Endodermal cell (in vitro differentiated cells): ENCODE data around the gene ERFE. TPM values are rescaled to one million over a fixed set of nuclear protein-coding genes. Genes with fewer than 3 reads are reported as not detected.

ENCODE experiments used
- DNase-seq: peaks from one replicate; pipeline ENCODE4 v3.0.0-alpha.2; 2017
- H3K27ac ChIP-seq: 2 replicates; pipeline ENCODE4 v1.5.1; 2013; ENCODE audit warnings: mild to moderate bottlenecking, low read depth, low read length, moderate library complexity
- H3K27me3 ChIP-seq: 2 replicates; pipeline ENCODE4 v1.6.1; 2013; ENCODE audit warnings: mild to moderate bottlenecking, low read length, moderate library complexity; ENCODE audit not compliant: insufficient read depth, control insufficient read depth, poor library complexity, severe bottlenecking
- H3K36me3 ChIP-seq: 2 replicates; pipeline ENCODE4 v1.7.0; 2013; ENCODE audit warnings: mild to moderate bottlenecking, low read length, moderate library complexity; ENCODE audit not compliant: control insufficient read depth, insufficient read depth
- H3K4me1 ChIP-seq: one replicate; pipeline ENCODE4 v1.7.0; 2013; ENCODE audit warnings: low read length; ENCODE audit not compliant: control insufficient read depth, insufficient read depth
- H3K4me3 ChIP-seq: 2 replicates; pipeline ENCODE4 v1.5.1; 2013; ENCODE audit warnings: mild to moderate bottlenecking, low read length, moderate library complexity
- H3K9ac ChIP-seq: 2 replicates; pipeline ENCODE4 v1.6.1; 2013; ENCODE audit warnings: mild to moderate bottlenecking, low read length, moderate library complexity; ENCODE audit not compliant: poor library complexity, severe bottlenecking; ENCODE audit errors: extremely low read depth
- H3K9me3 ChIP-seq: 2 replicates; pipeline ENCODE4 v1.6.1; 2013; ENCODE audit warnings: mild to moderate bottlenecking, low read length, moderate library complexity; ENCODE audit not compliant: control insufficient read depth
- H3K27ac Mint-ChIP-seq: 2 replicates; pipeline ENCODE4 v1.8.0; 2020; ENCODE audit warnings: mixed read lengths
- H3K27me3 Mint-ChIP-seq: 2 replicates; pipeline ENCODE4 v1.8.0; 2021; ENCODE audit warnings: mild to moderate bottlenecking, mixed read lengths; ENCODE audit not compliant: insufficient read depth
- H3K36me3 Mint-ChIP-seq: 2 replicates; pipeline ENCODE4 v1.8.0; 2020; ENCODE audit warnings: low read depth, mixed read lengths
- H3K4me1 Mint-ChIP-seq: 2 replicates; pipeline ENCODE4 v1.8.0; 2020; ENCODE audit warnings: mixed read lengths
- H3K4me3 Mint-ChIP-seq: 2 replicates; pipeline ENCODE4 v1.8.0; 2020; ENCODE audit warnings: mild to moderate bottlenecking, moderate library complexity, mixed read lengths
- H3K9me3 Mint-ChIP-seq: 2 replicates; pipeline ENCODE4 v1.8.0; 2020; ENCODE audit warnings: mild to moderate bottlenecking, mixed read lengths
- WGBS, 2 experiments: methylation state at CpG; one replicate each; pipeline versions ENCODE4 v1.1.5 to v1.1.7; 2013; ENCODE audit warnings: missing lambda C conversion rate in 2 of 2, mixed read lengths in 1 of 2; ENCODE audit not compliant: insufficient coverage in 1 of 2, insufficient read length in 1 of 2; 5-methylcytosine and 5-hydroxymethylcytosine counted together
- long read RNA-seq, 4 experiments: library from polyadenylated mRNA in 2 of 4; library from RNA in 1 of 4; library from capped mRNA in 1 of 4; stranded (forward) in 3 of 4; unstranded in 1 of 4; transcript quantifications; one replicate each; pipeline ENCODE4 v2.0.0, GENCODE V29; 2020 to 2021; ENCODE audit warnings: inconsistent platforms in 1 of 4
- polyA plus RNA-seq, 2 experiments: library from polyadenylated mRNA; stranded (reverse); fragments of 50-300 nt; gene quantifications; one replicate each; pipeline ENCODE4 v1.2.3, GENCODE V29; 2013
- total RNA-seq, 2 donors: library from RNA; stranded (reverse); fragmentation: NEBNext Ultra II Directional in 1 of 2; extraction: Animal tissue kit (Norgen Biotek cat#: 25700) in 1 of 2; gene quantifications; 2 replicates in 1 of 2; 3 replicates in 1 of 2; pipeline ENCODE4 v1.2.1, GENCODE V29; 2021
- TF ChIP-seq, protein P1 (sequence below): fragments of 200-600 bp; sonication (generic); conservative IDR thresholded peaks from 2 replicates; pipeline ENCODE4 v1.5.0; 2021; ENCODE audit warnings: antibody characterized with exemption, mild to moderate bottlenecking

Gene ERFE
- 1 to 10 TPM in 1 of 2 donors, under 1 TPM in 1; 0.48 to 1.6 TPM for total RNA-seq
- polyA plus RNA-seq (2013, experiment 1 of 2): 3.4 TPM
- polyA plus RNA-seq (2013, experiment 2 of 2): 2.0 TPM
- long read RNA-seq, experiment 1: 0 reads
- long read RNA-seq, experiment 2, partial matches to known transcripts: 0 of 1 reads
- long read RNA-seq, experiment 2, other reads (novel, unspliced or antisense): 0 of 1 reads
- long read RNA-seq, experiment 3: 0 reads
- long read RNA-seq, experiment 4: 0 reads

DNA sequence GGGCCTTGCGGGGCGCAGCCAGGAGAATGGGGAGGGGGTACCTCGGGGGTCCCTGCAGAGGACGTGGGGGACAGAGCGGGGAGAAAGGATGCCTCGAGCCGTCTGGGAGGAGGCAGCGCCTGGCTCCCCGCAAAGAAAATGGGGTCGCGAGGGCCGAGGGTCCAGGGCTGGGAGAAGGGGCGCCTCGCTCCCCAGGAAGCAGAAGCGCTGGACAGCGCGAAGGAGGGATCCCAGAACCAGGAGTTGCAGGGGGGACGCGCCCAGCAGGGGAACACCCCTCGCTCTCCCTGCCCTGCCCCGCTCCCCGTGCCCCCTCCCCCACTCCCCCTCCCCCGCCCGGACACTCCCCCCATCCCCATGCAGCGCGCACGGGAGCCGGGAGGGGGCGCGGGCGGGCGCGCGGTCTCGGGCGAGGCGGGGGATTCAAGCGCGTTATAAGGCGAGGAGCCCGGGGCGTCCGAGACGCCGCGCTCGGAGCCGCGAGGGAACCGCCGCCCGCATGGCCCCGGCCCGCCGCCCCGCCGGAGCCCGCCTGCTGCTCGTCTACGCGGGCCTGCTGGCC, at the start of gene ERFE:
TSS of gene ERFE (plus strand) at position 462 of the 562 bp plus-strand sequence. CDS start at position 500, 38 bp downstream.
- Mint-ChIP-seq H3K27ac (no peak within 1 kb of the TSS), H3K27me3 (peaks cover 56% of the 10 kb centered on the region), H3K9me3 (peaks cover 4% of the 10 kb centered on the region), H3K4me1 (peaks cover 2% of the 10 kb centered on the region), H3K4me3 (peak within 1 kb of the TSS; percentile 49), H3K36me3 (no peaks in the 10 kb centered on the region)
- Histone ChIP-seq H3K27me3 (peaks cover 46% of the 10 kb centered on the region), H3K36me3 (no peaks in the 10 kb centered on the region), H3K27ac (no peak within 1 kb of the TSS), H3K4me3 (peak within 1 kb of the TSS; percentile 58), H3K4me1 (no peaks in the 10 kb centered on the region), H3K9ac (no peak within 1 kb of the TSS), H3K9me3 (no peaks in the 10 kb centered on the region)
- 14 to 58% methylated on average over 4 to 54 of the region's 61 CpGs for WGBS, 2 experiments
- DNase-seq: peak; percentile 89
- TF ChIP-seq, protein P1, sequence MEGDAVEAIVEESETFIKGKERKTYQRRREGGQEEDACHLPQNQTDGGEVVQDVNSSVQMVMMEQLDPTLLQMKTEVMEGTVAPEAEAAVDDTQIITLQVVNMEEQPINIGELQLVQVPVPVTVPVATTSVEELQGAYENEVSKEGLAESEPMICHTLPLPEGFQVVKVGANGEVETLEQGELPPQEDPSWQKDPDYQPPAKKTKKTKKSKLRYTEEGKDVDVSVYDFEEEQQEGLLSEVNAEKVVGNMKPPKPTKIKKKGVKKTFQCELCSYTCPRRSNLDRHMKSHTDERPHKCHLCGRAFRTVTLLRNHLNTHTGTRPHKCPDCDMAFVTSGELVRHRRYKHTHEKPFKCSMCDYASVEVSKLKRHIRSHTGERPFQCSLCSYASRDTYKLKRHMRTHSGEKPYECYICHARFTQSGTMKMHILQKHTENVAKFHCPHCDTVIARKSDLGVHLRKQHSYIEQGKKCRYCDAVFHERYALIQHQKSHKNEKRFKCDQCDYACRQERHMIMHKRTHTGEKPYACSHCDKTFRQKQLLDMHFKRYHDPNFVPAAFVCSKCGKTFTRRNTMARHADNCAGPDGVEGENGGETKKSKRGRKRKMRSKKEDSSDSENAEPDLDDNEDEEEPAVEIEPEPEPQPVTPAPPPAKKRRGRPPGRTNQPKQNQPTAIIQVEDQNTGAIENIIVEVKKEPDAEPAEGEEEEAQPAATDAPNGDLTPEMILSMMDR: peak; percentile 75

DNA sequence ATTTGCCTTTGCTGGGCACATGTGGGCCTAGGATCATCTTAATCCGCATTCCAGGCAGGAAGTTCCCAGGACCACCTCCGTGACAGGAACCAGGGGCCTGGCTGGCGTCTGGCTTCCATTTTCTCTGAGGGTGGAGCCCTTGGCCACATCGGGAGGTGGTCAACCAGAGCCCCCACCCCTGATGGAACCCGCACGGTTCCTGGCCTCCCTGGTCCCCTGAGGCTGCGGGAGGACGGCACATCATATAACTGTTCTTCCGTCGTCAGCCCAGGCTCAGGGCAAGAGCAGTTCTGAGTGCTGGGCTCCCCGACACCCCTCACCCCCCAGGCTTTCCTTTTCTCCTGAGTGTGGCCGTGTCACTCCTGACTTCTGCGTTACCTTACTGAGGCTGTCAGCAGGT, 45.2 kb upstream of the ERFE start:
- H3K4me1 ChIP-seq: no peaks in the 10 kb centered on the region
- no peak overlapping the region for H3K4me3 ChIP-seq
- H3K27me3 ChIP-seq: no peaks in the 10 kb centered on the region
- no peak overlapping the region for H3K27ac Mint-ChIP-seq
- WGBS, 2 experiments: 93 to 94% methylated on average over 5 to 13 of the region's 13 CpGs
- no peaks in the 10 kb centered on the region for H3K36me3 Mint-ChIP-seq
- H3K4me1 Mint-ChIP-seq: peaks cover 5% of the 10 kb centered on the region
- peaks cover 2% of the 10 kb centered on the region for H3K9me3 Mint-ChIP-seq
- no peak overlapping the region for H3K27ac ChIP-seq
- no peaks in the 10 kb centered on the region for H3K36me3 ChIP-seq
- no peak overlapping the region for H3K4me3 Mint-ChIP-seq
- H3K27me3 Mint-ChIP-seq: peaks cover 8% of the 10 kb centered on the region
- peak; percentile 30 for DNase-seq
- H3K9me3 ChIP-seq: peaks cover 10% of the 10 kb centered on the region
- H3K9ac ChIP-seq: no peak overlapping the region
- TF ChIP-seq, protein P1: no peak

GRCh38 chr2:238114331-238114841, 44.4 kb upstream of the ERFE start:
- H3K27ac ChIP-seq: no peak overlapping the region
- no peak overlapping the region for H3K4me3 Mint-ChIP-seq
- peaks cover 2% of the 10 kb centered on the region for H3K9me3 Mint-ChIP-seq
- H3K27ac Mint-ChIP-seq: no peak overlapping the region
- TF ChIP-seq, protein P1: no peak
- WGBS, 2 experiments: 93 to 99% methylated on average over 13 to 16 of the region's 16 CpGs
- no peak overlapping the region for H3K9ac ChIP-seq
- peak; percentile 39 for DNase-seq
- H3K4me1 ChIP-seq: no peaks in the 10 kb centered on the region
- H3K4me1 Mint-ChIP-seq: no peaks in the 10 kb centered on the region
- H3K27me3 Mint-ChIP-seq: peaks cover 8% of the 10 kb centered on the region
- peaks cover 6% of the 10 kb centered on the region for H3K27me3 ChIP-seq
- H3K4me3 ChIP-seq: no peak overlapping the region
- peaks cover 10% of the 10 kb centered on the region for H3K9me3 ChIP-seq
- no peaks in the 10 kb centered on the region for H3K36me3 Mint-ChIP-seq
- H3K36me3 ChIP-seq: no peaks in the 10 kb centered on the region
